Suppressor macrophage treated with lipopolysaccharide for 4 hours (primary cell): Measurements from ENCODE around the gene CGB2.

ENCODE experiments used
- DNase-seq: peaks from one replicate; pipeline ENCODE4 v3.0.0-alpha.2; 2020

Gene CGB2

DNA sequence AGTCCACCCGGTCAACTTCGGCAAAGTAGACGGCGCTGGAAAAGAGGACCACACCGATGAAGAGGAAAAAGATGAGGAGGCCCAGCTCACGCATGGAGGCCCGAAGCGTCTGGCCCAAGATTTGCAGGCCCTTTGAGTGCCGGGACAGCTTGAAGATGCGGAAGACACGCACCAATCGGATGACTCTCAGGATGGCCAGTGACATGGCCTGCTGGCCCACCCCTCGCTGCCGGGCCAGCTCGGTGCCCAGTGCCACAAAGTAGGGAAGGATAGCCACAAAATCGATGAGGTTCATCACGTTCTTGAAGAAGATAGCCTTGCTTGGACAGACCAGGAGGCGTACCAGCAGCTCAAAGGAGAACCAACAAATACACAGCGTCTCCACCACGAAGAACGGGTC, 38.7 kb downstream of the CGB2 start:
- no peak for DNase-seq

DNA sequence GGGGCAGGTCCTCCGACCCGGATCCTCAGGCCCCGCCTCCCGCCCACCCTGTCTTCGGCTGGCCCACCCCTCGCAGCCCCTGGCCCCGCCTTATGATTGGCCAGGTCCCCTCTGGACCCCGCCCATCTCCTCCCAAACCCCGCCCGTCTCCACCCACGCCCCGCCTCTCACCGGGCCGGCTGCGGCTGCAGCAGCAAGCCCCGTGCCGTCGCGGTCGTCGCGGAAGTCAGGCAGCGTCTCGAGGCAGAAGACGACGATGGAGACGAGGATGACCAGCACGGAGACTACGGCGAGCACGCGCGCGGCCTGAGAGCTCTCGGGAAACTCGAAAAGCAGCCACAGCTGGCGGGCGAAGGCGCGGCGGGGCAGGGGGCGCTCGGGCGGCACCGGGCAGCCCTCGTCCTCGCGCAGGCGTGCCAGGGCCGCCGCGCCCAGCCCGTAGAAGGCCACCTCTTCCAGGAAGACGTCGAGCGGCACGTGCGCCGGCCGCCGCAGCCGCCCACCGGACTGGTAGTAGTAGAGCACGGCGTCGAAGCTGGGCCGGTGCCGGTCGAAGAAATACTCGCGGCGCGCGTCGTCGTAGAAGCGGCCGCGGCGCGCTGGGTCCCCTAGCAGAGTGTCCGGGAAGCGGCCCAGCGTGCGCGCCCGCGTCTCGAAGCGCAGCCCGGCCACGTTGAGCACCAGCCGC, 40.3 kb downstream of the CGB2 start:
- no peak for DNase-seq

DNA sequence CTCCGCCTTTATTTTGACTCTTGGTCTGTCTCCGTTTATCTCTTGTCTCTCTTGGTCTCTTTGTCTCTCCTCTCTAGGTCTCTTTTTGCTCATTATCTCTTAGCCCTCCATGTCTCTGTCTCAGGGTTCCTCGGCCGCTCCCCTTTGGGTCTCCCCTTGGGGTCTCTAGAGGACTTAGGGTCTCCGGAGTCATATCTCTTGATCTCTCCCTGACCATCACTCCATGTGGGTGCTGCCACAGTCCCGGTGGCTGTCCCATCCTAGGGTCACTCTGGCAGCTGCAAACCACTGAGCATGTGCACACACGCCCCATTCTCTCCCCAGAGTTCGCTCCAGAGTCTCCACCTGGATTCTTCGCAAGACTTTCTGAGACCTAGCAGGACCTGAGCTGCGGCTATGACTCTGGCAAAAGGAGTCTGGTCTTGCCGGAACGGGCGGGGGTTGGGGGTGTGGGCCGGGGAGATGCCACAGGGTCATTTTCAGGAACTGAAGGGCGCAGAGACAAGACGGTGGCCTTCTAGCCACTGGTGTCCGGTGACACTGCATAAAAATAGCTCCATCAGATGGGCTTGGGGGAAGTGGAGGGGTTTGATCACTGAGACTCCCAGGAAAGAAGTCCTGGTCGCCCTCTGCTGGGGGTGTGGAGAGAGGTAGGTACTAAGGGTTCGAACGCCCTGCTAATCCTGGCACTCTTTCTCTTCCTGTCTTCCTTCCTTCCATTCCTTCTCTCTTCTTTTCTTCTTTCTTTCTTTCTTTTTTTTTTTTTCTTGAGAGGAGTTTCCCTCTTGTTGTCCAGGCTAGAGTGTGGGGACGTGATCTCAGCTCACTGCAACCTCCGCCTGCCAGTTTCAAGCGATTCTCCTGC, 42.1 kb downstream of the CGB2 start:
- DNase-seq: no peak

DNA sequence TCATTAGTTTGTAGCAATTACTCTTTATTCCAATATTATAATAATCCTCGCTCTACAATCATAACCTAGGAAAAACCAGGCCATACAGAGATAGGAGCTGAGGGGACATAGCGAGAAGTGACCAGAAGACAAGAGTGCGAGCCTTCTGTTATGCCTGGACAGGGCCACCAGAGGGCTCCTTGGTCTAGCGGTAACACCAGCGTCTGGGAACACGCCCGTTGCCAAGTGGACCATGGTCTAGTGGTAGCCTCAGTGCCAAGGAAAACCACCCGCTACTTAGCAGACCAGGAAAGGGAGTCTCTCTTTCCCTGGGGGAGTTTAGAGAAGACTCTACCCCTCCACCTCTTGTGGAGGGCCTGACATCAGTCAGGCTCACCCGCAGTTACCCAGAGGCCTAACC, 43.2 kb downstream of the CGB2 start:
- peak; percentile 33 for DNase-seq

DNA sequence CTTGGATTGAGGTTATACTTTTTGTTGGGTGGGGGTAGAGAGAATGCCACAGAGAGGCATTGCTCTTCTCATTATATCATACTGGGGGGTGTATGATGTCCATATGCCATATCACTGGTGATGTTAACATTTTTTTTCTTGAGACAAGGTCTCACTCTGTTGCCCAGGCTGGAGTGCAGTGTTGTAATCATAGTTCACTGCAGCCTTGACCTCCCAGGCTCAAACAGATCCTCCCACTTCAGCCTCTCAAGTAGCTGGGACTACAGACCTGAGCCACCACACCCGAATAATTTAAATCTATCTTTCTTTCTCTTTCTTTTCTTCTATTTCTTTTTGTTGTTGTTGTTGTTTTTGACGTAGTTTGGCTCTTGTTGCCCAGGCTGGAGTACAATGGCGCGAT, 48.7 kb downstream of the CGB2 start:
- DNase-seq: no peak

DNA sequence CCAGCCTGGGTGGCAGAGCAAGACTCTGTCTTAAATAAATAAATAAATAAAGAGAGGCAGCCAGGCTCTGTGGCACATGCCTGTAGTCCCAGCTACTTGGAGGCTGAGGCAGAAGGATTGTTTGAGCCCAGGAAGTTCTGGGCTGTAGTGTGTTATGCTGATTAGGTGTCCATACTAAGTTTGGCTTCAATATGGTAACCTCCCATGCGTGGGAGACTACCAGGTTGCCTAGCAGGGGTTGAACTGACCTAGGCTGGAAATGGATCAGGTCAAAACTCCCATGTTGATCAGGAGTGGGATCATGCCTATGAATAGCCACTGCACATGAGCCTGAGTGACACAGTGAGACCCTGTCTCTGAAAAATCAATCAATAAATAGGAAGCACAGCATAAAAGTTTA, 49.6 kb downstream of the CGB2 start:
- DNase-seq: no peak
